Activated B cell treated with CpG ODN at 0.5 μM for 24 hours (primary cell): ENCODE results near the gene TEX50. TPM values are rescaled to one million over a fixed set of nuclear protein-coding genes. Genes with fewer than 3 reads are reported as not detected.
"Not testable (repeated sequence)": the region's sequence is repeated elsewhere in the genome, so short reads cannot be mapped to it uniquely, and the experiment has no call there.

Experiments
- ATAC-seq: fragments of 200-7000 bp; cut with Tn5 transposase; one replicate; pipeline ENCODE4 v1.10.0; 2021; ENCODE audit warnings: low read depth, mild to moderate bottlenecking, moderate library complexity
- CTCF ChIA-PET: fragments of 350-600 bp; sonication (Branson Sonifier 250); formaldehyde crosslinking; loops from one replicate; lab custom pipeline; 2021; ENCODE audit warnings: antibody characterized with exemption; lab: Charles Lee
- POLR2A ChIA-PET: fragments of 350-600 bp; sonication (Branson Sonifier 250); formaldehyde crosslinking; loops from one replicate; lab custom pipeline; 2021; ENCODE audit warnings: antibody characterized with exemption; lab: Charles Lee
- DNase-seq: peaks from one replicate; pipeline ENCODE4 v3.0.0; 2022
- H3K27ac Mint-ChIP-seq: one replicate; pipeline ENCODE4 v1.8.0; 2020; ENCODE audit warnings: mixed read lengths
- H3K27me3 Mint-ChIP-seq: one replicate; pipeline ENCODE4 v1.8.0; 2021; ENCODE audit warnings: mixed read lengths
- H3K36me3 Mint-ChIP-seq: one replicate; pipeline ENCODE4 v1.8.0; 2021; ENCODE audit warnings: low read depth, mixed read lengths
- H3K4me1 Mint-ChIP-seq: one replicate; pipeline ENCODE4 v1.8.0; 2021; ENCODE audit warnings: mixed read lengths
- H3K4me3 Mint-ChIP-seq: one replicate; pipeline ENCODE4 v1.8.0; 2020; ENCODE audit warnings: mild to moderate bottlenecking, mixed read lengths
- H3K9me3 Mint-ChIP-seq: one replicate; pipeline ENCODE4 v1.8.0; 2020; ENCODE audit warnings: mixed read lengths
- intact Hi-C: fragments of 100-400 bp; cut with micrococcal nuclease; formaldehyde crosslinking; loops from one replicate; pipeline ENCODE4 v1.15.1; 2024
- total RNA-seq: library from RNA; stranded (reverse); gene quantifications from 2 replicates; pipeline ENCODE4 v1.2.3, GENCODE V29; 2022
- TF ChIP-seq, protein P1 (sequence below): fragments of 200-600 bp; IDR thresholded peaks from one replicate; pipeline ENCODE4 v1.8.0; 2022; ENCODE audit warnings: antibody characterized with exemption, mild to moderate bottlenecking

Gene TEX50
- total RNA-seq, 1 donor from 2014 or later: not detected

DNA sequence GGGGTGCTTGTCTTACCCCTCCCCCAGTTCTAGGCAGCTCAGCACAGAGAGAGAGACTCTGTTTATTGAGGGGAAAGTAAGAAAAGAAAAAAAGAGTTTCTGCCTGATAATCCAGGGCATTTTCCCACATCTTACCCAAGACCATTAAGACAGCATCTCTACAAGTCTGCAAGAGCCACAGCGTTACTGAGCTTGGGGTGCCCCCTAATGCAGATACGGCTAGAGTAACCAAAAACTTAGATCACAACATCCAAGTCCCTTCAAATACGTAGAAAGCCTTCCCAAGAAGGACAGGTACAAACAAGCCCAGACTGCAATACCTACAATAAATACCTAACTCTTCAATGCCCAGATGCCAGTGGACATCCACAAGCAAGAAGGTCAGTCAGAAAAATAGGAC is 6.2 kb upstream of the TEX50 start:
- Mint-ChIP-seq H3K36me3 (no peaks in the 10 kb centered on the region), H3K4me1 (no peaks in the 10 kb centered on the region), H3K27me3 (peaks cover 7% of the 10 kb centered on the region), H3K27ac (no peak overlapping the region), H3K9me3 (peaks cover 6% of the 10 kb centered on the region), H3K4me3 (no peak overlapping the region)
- DNase-seq (no peak), ATAC-seq (no peak)
- POLR2A ChIA-PET: no interaction called here
- TF ChIP-seq, protein P1, sequence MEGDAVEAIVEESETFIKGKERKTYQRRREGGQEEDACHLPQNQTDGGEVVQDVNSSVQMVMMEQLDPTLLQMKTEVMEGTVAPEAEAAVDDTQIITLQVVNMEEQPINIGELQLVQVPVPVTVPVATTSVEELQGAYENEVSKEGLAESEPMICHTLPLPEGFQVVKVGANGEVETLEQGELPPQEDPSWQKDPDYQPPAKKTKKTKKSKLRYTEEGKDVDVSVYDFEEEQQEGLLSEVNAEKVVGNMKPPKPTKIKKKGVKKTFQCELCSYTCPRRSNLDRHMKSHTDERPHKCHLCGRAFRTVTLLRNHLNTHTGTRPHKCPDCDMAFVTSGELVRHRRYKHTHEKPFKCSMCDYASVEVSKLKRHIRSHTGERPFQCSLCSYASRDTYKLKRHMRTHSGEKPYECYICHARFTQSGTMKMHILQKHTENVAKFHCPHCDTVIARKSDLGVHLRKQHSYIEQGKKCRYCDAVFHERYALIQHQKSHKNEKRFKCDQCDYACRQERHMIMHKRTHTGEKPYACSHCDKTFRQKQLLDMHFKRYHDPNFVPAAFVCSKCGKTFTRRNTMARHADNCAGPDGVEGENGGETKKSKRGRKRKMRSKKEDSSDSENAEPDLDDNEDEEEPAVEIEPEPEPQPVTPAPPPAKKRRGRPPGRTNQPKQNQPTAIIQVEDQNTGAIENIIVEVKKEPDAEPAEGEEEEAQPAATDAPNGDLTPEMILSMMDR: no peak
- intact Hi-C loops: no loop called here
- CTCF ChIA-PET: no interaction called here

- CTCF ChIA-PET, intact Hi-C loops, H3K4me3 Mint-ChIP-seq: not testable (repeated sequence)
Measured at GRCh38 chr1:173637236-173638042, 2.3 kb downstream of the TEX50 start.

GRCh38 chr1:173638043-173639021 is 3.2 kb downstream of the TEX50 start:
- TF ChIP-seq, protein P1: no peak
- H3K9me3 Mint-ChIP-seq: peaks cover 8% of the 10 kb centered on the region
- DNase-seq (no peak), ATAC-seq (no peak)
- no peak overlapping the region for H3K4me3 Mint-ChIP-seq
- H3K27ac Mint-ChIP-seq: no peak overlapping the region
- H3K27me3 Mint-ChIP-seq: no peaks in the 10 kb centered on the region
- CTCF ChIA-PET: no interaction called here
- H3K4me1 Mint-ChIP-seq: no peaks in the 10 kb centered on the region
- H3K36me3 Mint-ChIP-seq: no peaks in the 10 kb centered on the region
- intact Hi-C loops: no loop called here
- POLR2A ChIA-PET: no interaction called here

More at GRCh38 chr1:173637236-173638042, 2.3 kb downstream of the TEX50 start:
- ATAC-seq, POLR2A ChIA-PET, DNase-seq, H3K36me3 Mint-ChIP-seq, H3K4me1 Mint-ChIP-seq, H3K27me3 Mint-ChIP-seq, H3K27ac Mint-ChIP-seq: not testable (repeated sequence)
- peaks cover 13% of the 10 kb centered on the region for H3K9me3 Mint-ChIP-seq

DNA sequence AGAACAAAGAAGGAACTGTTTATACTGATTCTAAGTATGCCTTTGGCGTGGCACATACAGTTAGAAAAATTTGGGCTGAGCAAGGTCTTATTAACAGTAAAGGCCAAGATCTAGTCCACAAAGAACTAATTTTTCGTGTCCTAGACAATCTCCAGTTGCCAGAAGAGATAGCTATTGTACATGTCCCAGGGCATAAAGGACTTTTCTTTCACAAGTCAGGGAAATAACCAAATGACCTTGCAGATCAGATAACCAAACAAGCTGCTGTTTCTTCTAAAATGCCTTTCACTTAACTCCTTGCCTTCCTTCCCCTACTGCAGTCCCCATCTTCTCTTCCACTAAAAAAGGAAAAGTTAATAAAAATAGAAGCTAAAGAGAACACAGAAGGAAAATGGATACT is 4.0 kb downstream of the TEX50 start:
- no peak for DNase-seq
- no peak overlapping the region for H3K4me3 Mint-ChIP-seq
- H3K36me3 Mint-ChIP-seq: no peaks in the 10 kb centered on the region
- TF ChIP-seq, protein P1: no peak
- intact Hi-C loops: no loop called here
- H3K27me3 Mint-ChIP-seq: no peaks in the 10 kb centered on the region
- POLR2A ChIA-PET: no interaction called here
- no peak for ATAC-seq
- no peak overlapping the region for H3K27ac Mint-ChIP-seq
- CTCF ChIA-PET: no interaction called here
- no peaks in the 10 kb centered on the region for H3K4me1 Mint-ChIP-seq
- H3K9me3 Mint-ChIP-seq: peaks cover 6% of the 10 kb centered on the region

GRCh38 chr1:173642450-173643139 is 7.5 kb downstream of the TEX50 start:
- H3K4me3 Mint-ChIP-seq, H3K36me3 Mint-ChIP-seq, H3K9me3 Mint-ChIP-seq, CTCF ChIA-PET, DNase-seq, POLR2A ChIA-PET, ATAC-seq, H3K27ac Mint-ChIP-seq, intact Hi-C loops, H3K27me3 Mint-ChIP-seq, H3K4me1 Mint-ChIP-seq: not testable (repeated sequence)
